ENCODE measurements around the gene CD9.

Gene CD9

DNA sequence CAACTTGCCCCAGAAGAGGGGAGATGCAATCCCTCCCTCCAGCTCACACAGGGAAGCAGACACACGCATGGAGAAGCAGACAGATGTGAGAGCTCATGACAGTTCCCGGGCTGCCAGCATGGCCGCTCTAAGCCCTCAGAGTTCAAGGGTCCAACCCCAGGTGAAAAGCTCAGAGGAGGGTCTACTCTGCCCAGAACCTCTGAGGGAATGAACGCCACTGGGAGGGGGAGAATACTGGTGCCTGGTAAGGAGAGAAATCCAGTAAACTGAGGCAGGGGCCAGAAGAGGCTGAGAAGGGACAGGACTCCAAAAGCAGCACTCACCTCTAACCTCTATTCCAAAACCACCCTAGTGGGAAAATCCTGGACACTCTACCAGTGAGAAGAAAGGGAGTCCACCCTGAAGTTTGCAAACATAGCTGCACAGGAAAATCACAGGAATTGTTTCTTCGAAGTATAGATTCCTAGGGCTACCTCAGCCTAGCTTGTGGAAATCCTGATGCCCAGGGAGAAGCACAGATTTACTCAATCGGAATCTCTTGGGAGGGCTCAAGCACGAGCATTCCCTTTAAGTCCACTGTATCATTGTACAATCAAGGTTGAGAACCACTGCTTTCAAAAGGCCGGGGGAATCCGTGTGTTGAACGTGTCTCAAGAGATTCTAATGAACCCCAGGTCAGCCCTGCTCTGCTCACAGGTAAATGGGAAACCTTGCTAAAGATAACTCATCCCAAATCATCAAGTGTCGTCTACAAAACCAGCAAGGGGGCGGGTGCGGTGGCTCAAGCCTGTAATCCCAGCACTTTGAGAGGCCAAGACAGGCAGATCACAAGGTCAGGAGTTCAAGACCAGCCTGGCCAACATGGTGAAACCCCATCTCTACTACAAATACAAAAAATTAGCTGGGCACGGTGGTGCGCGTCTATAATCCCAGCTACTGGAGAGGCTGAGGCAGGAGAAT is 76.0 kb downstream of the CD9 start:
- DNase-seq (ENCODE audit: low read depth), result no peak

DNA sequence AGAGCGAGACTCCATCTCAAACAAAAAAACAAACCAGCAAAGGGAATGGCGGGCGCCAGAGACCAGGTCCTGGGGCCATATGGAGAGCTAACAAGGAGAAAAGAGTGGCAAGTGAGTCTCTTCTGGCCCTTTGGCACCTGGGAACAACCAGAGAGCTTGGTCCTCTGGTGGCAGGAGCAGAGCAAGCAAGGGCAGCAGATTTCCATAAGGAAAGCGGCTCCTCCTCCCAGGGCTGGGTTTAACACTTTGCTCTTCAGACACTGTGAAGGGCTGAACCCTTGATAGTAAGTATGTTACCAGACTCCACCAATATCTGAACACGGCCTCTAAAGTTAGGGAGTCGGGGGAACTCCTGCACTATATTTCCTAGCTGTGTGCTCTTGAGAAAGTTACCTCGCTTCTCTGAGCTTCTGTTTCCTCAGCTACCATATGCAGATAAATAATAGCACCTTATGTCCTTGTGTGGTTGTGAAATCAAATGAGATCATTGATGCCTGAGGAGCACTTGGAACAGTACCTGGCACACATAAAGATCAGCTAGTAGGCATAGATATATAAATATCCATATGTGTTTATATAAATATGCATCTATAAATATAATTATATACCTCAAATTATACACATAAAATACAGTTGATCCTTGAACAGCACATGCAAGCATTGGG is 76.9 kb downstream of the CD9 start:
- DNase-seq (ENCODE audit: low read depth), result no peak

DNA sequence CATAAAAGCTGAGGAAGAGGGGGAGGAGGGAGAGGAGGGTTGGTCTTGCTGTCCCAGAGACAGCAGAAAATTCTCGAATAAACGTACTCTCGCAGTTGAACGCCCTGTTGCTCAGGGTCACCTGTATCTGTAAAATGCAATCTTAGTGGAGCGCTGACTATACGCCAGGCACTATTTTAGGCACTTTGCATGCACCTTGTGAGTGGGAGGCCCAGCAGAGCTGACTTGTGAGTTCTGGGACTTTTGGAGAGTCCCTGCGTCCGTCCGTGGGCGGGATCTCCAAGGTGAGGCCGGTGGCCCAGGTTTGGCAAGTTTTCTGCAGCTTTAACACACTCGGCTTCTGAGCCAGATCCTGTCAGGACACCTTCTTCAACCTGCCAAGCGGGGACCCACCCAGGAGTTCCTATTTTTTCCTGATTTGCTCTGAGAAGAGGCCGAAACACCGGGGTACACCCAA is 77.8 kb downstream of the CD9 start:
- no peak for DNase-seq (ENCODE audit: low read depth)

DNA sequence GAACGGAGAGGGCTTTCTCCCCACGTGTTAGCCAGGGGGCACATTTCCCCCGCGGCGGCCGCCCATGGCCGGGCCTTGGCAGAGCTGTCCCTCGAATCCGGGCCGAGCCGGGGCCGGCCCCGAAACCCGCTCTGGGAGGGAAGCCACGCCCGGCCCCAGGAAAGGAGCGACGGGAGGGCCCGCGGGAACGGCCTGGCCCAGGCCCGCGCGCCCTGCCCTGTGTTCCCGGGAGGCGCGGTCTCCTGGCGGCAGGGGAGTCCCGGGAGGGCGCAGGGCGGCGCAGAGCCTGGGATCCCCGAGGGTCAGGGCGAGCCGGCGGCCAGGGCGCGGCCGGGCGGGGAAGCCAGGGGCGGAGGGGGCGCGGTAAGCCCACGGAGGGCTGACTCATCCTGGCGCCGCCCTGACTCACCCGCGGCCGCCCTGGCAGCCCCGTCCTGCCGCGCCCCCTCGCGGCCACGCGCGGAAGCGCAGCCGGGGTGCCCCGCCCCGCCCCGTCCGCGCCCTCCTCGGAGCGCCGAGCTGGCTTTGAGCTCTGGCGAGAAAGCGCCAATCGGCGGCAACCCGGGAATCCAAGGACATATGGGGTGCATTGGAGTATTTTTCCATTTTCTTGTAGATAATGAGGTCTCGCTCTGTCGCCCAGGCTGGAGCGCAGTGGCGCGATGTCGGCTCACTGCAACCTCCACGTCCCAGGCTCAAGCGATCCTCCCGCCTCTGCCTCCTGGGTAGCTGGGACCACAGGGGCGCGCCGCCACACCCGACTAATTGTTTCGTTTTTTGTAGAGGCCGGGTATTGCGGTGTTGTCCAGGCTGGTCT is 78.4 kb downstream of the CD9 start:
- DNase-seq (ENCODE audit: low read depth), result peak; percentile 85

DNA sequence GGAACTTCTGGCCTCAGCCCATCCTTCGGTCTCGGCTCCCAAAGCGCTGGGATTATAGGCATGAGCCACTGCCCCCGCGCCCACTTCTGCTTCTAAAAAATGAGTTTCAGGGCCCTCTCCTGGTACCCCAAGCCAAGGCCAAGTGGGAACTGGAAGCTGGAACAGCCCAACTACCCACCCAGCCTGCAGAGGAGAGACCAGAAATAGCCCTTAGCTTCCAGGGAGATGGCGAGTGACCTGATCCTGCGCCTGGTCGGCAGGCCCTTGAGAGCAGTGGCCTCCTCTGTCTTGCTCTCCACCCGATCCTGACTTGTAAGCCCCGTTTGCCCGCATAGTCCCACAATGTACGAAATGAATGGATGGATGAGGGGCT is 79.0 kb downstream of the CD9 start:
- no peak for DNase-seq (ENCODE audit: low read depth)

DNA sequence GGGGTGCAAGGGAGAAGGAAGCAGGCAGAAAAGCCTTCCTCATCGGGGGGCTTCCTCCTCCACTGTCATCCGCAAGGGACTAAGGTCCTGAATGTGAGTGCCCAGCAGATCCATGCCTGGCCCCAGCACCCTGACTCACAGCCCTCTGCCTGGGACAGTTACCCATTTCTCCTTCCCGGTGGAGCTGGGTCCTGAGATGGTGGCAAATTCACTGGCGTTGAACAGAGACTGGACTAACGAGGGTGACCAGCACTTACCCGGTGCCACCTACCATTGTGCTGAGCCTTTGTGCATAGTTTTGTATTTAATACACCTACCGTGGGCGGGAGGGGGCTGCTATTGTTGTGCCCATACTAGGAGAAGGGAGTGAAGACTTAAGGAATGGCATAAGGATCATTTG is 79.4 kb downstream of the CD9 start:
- no peak for DNase-seq (ENCODE audit: low read depth)

DNA sequence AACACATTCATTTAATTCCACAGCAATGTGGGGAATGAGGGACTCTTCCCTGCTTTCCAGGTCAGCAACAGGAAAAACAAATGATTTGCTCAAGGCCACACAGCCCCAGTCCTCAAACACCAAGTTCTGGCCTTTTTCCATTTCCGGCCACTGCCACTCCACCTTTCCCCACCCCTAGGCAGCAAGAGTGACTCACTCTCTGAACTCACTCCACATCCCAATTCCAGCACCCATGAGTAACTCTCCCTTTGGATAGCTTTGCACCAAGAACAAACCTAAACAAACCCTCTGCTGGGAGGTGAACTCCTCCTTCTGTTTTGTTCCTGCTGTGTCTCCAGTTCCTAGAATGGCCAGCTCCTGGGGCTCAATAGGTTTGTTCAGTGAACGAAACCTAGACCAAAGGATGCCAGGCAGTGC is 79.9 kb downstream of the CD9 start:
- DNase-seq (ENCODE audit: low read depth), result peak; percentile 90

DNA sequence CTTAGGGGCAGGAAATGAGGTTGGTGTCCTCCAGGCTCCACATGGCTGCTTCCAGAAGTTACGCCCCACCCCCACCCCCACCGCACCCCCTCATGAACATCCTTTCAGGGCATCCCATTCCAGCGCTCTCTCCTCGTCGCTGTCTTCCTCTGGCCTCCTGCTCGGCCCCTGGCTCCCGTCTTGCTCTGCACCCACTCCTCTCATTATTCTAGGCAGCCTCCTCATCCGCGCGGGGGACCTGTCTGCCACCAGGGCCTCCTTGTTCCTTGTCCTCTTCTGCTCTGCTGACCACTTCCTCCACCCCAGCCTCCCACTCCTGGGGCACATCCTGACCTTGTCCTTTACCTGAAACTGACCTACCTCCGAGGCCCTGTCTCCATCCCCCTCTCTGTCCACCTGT is 80.5 kb downstream of the CD9 start:
- DNase-seq (ENCODE audit: low read depth), result no peak

DNA sequence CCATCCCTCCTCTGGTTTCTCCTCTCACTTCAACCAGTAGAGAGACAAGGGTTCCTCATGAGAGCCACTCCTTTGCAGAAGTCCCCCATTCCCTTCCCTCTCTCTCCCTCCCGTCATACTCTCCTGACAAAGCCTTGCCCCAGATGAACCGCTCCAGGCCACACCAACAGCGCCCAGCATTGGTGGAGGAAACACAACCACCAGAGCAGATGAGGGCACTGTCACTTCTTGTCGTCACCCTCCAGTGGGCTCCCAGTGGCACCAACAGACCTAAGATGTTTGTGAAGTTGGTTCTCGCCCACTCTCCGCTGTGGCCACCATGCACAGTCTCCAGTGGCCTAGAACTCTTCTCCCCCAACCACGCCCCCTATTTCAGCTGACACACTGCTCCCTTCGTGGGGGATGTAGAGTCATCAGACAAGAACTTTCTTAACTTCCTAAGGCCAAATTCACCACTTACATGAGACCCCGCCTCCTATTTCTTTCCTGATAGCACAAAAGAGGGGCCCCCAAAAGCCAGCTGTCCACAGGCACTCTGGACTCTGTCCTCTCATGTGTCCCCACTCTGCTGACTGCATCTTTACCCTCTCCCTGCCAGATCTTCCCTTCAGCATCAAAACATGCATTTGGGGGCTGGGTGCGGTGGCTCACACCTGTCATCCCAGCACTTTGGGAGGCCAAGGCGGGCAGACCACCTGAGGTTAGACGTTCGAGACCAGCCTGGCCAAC is 81.0 kb downstream of the CD9 start:
- no peak for DNase-seq (ENCODE audit: low read depth)

DNA sequence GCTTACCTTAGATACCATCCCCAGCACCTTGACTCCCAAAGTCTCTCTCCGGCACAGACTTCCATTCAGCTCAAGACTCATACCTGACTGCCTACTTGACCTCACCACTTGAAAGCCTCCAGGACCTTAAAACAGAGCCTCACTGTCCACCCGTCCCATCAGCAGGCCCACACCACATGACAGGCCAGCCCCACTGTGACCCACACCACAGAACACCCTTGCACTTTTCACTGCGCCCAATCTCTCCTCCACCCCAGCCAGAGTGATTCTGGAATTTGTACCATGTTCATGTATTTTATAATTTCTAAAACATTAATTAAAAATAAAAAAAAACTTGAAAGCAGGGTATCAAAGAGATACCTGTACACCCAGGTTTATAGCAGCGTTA is 82.2 kb downstream of the CD9 start:
- no peak for DNase-seq (ENCODE audit: low read depth)

DNA sequence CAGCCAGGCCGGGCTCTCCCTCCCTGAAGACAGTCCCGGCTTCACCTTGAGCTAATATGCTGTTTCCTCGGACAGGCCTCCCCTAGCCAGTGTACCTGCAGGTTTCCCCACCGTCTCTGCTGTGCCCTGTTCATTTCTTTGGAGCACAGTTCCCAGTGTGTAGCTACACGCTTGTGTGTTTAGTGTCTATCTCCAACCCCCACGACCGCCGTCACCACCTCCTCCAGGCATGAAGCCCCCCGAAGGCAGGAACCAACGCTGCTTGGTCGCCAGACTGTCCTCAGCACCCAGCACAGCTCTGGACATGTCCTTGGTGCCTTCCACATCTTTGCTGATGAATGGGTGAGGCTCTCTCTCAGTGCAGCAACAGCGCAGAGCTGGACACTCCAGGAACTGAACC is 84.1 kb downstream of the CD9 start:
- DNase-seq (ENCODE audit: low read depth), result no peak

DNA sequence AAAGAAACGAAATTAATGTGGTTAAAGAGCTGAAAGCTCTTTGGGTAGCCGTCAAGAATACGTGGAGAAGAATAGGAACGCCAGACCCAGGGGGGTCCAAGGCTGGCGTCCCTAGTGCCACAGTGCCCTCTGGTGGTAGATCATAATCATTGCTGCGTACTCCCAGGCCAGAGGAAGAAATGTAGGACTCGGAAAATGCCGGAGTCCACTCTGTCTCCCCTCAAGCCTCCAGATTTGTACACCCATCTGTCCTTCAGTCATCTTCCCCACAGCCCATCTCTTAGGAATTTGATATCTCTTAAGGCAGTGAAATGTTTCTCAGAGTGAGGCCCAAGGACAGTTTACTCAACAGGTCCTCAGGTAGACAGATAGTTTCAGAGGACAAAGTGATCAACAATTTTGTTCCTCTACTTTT is 84.9 kb downstream of the CD9 start:
- DNase-seq (ENCODE audit: low read depth), result peak; percentile 64

DNA sequence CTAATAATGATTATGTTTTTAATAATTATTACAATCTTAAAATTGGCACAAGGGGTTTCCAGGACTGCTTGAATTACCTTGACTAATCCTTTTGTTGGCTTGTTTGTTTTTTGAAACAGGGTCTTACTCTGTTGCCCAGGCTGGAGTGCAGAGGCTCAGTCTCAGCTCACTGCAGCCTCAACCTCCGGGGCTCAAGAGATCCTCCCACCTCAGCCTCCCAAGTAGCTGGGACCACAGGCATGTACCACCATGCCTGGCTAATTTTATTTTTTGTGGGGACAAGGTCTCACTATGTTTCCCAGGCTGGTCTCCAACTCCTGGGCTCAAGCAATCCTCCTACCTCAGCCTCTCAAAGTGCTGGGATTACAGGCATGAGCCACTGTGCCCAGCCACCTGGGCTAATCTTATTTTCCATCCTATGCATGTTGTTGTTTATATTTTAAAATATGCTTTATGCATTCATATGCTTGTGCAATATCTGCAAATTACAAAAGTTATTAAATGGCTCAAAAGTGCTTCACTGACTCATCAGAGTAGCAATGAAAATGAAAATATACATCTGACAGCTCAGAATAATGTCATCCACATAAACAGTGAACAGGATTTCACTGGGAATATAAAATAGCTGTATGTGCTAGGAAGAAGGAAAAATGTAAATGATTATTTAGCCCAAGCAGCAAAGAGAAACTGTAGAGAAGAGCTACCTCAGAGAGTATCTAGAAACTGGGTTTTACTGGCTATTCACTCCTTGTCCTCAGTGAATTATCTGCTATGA is 85.5 kb downstream of the CD9 start:
- peak; percentile 63 for DNase-seq (ENCODE audit: low read depth)
